Testis (tissue), 2 donors: ENCODE measurements around the gene ARHGEF28.

Experiments used
- POLR2A ChIP-seq: fragments of 450-650 bp; IDR thresholded peaks from one replicate; pipeline ENCODE4 v1.6.1; 2017; ENCODE audit warnings: antibody characterized with exemption, mild to moderate bottlenecking, moderate library complexity
- TF ChIP-seq, protein P1 (sequence below), 3 experiments: fragments of 450-650 bp in 2 of 3; fragments of 200-600 bp in 1 of 3; sonication (generic) in 1 of 3; IDR thresholded peaks; one replicate each; pipeline ENCODE4 v1.5.1; 2016 to 2019; ENCODE audit warnings: antibody characterized with exemption in 3 of 3, mild to moderate bottlenecking in 2 of 3, moderate library complexity in 1 of 3

DNA sequence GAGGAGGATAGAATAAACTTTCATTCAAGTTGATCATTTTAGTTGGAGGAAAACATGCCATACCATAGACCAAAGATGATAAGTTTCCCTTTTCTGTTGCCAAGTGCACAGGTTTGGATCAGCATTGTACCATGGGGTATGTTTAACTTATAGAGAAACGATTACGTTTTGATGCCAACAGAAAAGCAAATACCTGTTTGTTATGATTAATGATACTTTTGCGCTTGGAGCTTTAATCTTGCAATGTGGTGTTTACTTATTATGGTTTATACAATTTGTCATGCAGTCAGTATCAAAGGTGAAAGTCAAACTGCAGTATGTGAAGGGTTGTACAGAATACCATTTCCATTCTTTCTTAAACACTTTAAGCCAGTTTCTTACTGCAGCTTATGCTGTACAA, 13.2 kb upstream of the ARHGEF28 start:
- TF ChIP-seq, protein P1, sequence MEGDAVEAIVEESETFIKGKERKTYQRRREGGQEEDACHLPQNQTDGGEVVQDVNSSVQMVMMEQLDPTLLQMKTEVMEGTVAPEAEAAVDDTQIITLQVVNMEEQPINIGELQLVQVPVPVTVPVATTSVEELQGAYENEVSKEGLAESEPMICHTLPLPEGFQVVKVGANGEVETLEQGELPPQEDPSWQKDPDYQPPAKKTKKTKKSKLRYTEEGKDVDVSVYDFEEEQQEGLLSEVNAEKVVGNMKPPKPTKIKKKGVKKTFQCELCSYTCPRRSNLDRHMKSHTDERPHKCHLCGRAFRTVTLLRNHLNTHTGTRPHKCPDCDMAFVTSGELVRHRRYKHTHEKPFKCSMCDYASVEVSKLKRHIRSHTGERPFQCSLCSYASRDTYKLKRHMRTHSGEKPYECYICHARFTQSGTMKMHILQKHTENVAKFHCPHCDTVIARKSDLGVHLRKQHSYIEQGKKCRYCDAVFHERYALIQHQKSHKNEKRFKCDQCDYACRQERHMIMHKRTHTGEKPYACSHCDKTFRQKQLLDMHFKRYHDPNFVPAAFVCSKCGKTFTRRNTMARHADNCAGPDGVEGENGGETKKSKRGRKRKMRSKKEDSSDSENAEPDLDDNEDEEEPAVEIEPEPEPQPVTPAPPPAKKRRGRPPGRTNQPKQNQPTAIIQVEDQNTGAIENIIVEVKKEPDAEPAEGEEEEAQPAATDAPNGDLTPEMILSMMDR (IDR thresholded peaks at IDR 0.05) = no peak
- no peak for TF ChIP-seq POLR2A
